ENCODE measurements around the gene MORC2. TPM values are rescaled to one million over a fixed set of nuclear protein-coding genes. Genes with fewer than 3 reads are reported as not detected.

Gene MORC2
- total RNA-seq, 2 donors from 2014 or later = 34.9 to 36.3 TPM

GRCh38 chr22:30906946-30907345, 61.6 kb downstream of the MORC2 start:
- TF ChIP-seq CTCF (conservative IDR thresholded peaks at IDR 0.05) = no peak

GRCh38 chr22:30906411-30906810, 62.2 kb downstream of the MORC2 start:
- Histone ChIP-seq H3K4me1 (ENCODE audit: control insufficient read depth, insufficient read depth, low read length) (no peaks in the 10 kb centered on the region), H3K4me3 (ENCODE audit: low read length) (no peak overlapping the region), H3K36me3 (ENCODE audit: control insufficient read depth, insufficient read depth, low read length) (peaks cover 16% of the 10 kb centered on the region), H3K27ac (ENCODE audit: low read depth, low read length) (no peak overlapping the region), H3K27me3 (ENCODE audit: control insufficient read depth, insufficient read depth, low read length, poor library complexity, severe bottlenecking) (no peaks in the 10 kb centered on the region), H3K9me3 (ENCODE audit: control insufficient read depth, low read length) (no peaks in the 10 kb centered on the region), H3K9ac (ENCODE audit: extremely low read depth, low read length, poor library complexity, severe bottlenecking) (no peak overlapping the region)
- peaks cover 2% of the 10 kb centered on the region for H3K9me3 Mint-ChIP-seq
- 93 to 97% methylated on average over 6 to 9 of the region's 9 CpGs for WGBS, 2 experiments (ENCODE audit: insufficient coverage in 1 of 2, insufficient read length in 1 of 2)
- TF ChIP-seq CTCF (conservative IDR thresholded peaks at IDR 0.05) = no peak
- no peak overlapping the region for H3K4me3 Mint-ChIP-seq
- H3K27me3 Mint-ChIP-seq (ENCODE audit: insufficient read depth) = no peaks in the 10 kb centered on the region
- peaks cover 47% of the 10 kb centered on the region for H3K36me3 Mint-ChIP-seq (ENCODE audit: low read depth)
- no peak for DNase-seq
- no peak overlapping the region for H3K27ac Mint-ChIP-seq
- H3K4me1 Mint-ChIP-seq = no peaks in the 10 kb centered on the region

More at GRCh38 chr22:30906946-30907345, 61.6 kb downstream of the MORC2 start:
- Mint-ChIP-seq H3K4me1 (no peaks in the 10 kb centered on the region), H3K9me3 (no peaks in the 10 kb centered on the region), H3K27me3 (ENCODE audit: insufficient read depth) (no peaks in the 10 kb centered on the region), H3K27ac (no peak overlapping the region), H3K36me3 (ENCODE audit: low read depth) (peaks cover 43% of the 10 kb centered on the region), H3K4me3 (no peak overlapping the region)
- no peak overlapping the region for H3K9ac ChIP-seq (ENCODE audit: extremely low read depth, low read length, poor library complexity, severe bottlenecking)
- H3K9me3 ChIP-seq (ENCODE audit: control insufficient read depth, low read length) = no peaks in the 10 kb centered on the region
- no peak overlapping the region for H3K27ac ChIP-seq (ENCODE audit: low read depth, low read length)
- H3K4me3 ChIP-seq (ENCODE audit: low read length) = no peak overlapping the region
- no peak for DNase-seq
- no peaks in the 10 kb centered on the region for H3K4me1 ChIP-seq (ENCODE audit: control insufficient read depth, insufficient read depth, low read length)
- WGBS, 2 experiments (ENCODE audit: insufficient coverage in 1 of 2, insufficient read length in 1 of 2) = 90% methylated on average over 1 of the region's 1 CpG; no CpG with 5 or more reads in 1 of the 2 experiments
- peaks cover 15% of the 10 kb centered on the region for H3K36me3 ChIP-seq (ENCODE audit: control insufficient read depth, insufficient read depth, low read length)
- no peaks in the 10 kb centered on the region for H3K27me3 ChIP-seq (ENCODE audit: control insufficient read depth, insufficient read depth, low read length, poor library complexity, severe bottlenecking)

- Histone ChIP-seq H3K9ac (ENCODE audit: extremely low read depth, low read length, poor library complexity, severe bottlenecking) (no peak overlapping the region), H3K27ac (ENCODE audit: low read depth, low read length) (no peak overlapping the region), H3K4me3 (ENCODE audit: low read length) (no peak overlapping the region), H3K4me1 (ENCODE audit: control insufficient read depth, insufficient read depth, low read length) (no peaks in the 10 kb centered on the region), H3K36me3 (ENCODE audit: control insufficient read depth, insufficient read depth, low read length) (peaks cover 16% of the 10 kb centered on the region), H3K27me3 (ENCODE audit: control insufficient read depth, insufficient read depth, low read length, poor library complexity, severe bottlenecking) (no peaks in the 10 kb centered on the region), H3K9me3 (ENCODE audit: control insufficient read depth, low read length) (no peaks in the 10 kb centered on the region)
- DNase-seq = peak; percentile 36
- H3K9me3 Mint-ChIP-seq = peaks cover 2% of the 10 kb centered on the region
- WGBS, 2 experiments (ENCODE audit: insufficient coverage in 1 of 2, insufficient read length in 1 of 2) = 95 to 98% methylated on average over 18 to 49 of the region's 49 CpGs
- H3K4me1 Mint-ChIP-seq = no peaks in the 10 kb centered on the region
- no peak overlapping the region for H3K27ac Mint-ChIP-seq
- TF ChIP-seq CTCF (conservative IDR thresholded peaks at IDR 0.05) = no peak
- no peaks in the 10 kb centered on the region for H3K27me3 Mint-ChIP-seq (ENCODE audit: insufficient read depth)
- H3K36me3 Mint-ChIP-seq (ENCODE audit: low read depth) = peaks cover 51% of the 10 kb centered on the region
- no peak overlapping the region for H3K4me3 Mint-ChIP-seq
Measured at GRCh38 chr22:30905696-30906341, 62.8 kb downstream of the MORC2 start.

Data from endodermal cell (in vitro differentiated cells).